Liver (tissue), 3 donors: ENCODE data around the gene OR2W1.

ENCODE experiments used
- CTCF ChIP-seq: fragments of 150-350 bp; IDR thresholded peaks from 2 replicates; pipeline ENCODE4 v1.5.1; 2017; ENCODE audit warnings: improper control_type of control experiment, low read depth, low read length; ENCODE audit not compliant: missing input control
- EGR1 ChIP-seq, 2 donors: IDR thresholded peaks; 2 replicates each; pipeline ENCODE4 v1.6.1; 2016 to 2018; ENCODE audit warnings: antibody characterized with exemption in 2 of 2, low read depth in 2 of 2
- REST ChIP-seq: IDR thresholded peaks from 2 replicates; pipeline ENCODE4 v1.6.1; 2016; ENCODE audit warnings: antibody characterized with exemption, mild to moderate bottlenecking
- donor health status: healthy.
- donor health status: healthy.

- no peak for TF ChIP-seq REST
- no peak for TF ChIP-seq CTCF
- no peak for TF ChIP-seq EGR1 (IDR thresholded peaks at IDR 0.05; ENCODE audit: low read depth in 2 of 2)
Observed at GRCh38 chr6:29035951-29036350, 9.0 kb downstream of the OR2W1 start.
